Keratinocyte (primary cell): ENCODE measurements around the gene RNPEPL1.

Experiments
- CTCF ChIP-seq, 3 experiments: IDR thresholded peaks in 1 of 3; conservative IDR thresholded peaks in 1 of 3; optimal IDR thresholded peaks in 1 of 3; 2 replicates in 2 of 3; 3 replicates in 1 of 3; pipeline versions ENCODE3 to v1.5.1; 2011; ENCODE audit warnings: low read length in 3 of 3, mild to moderate bottlenecking in 3 of 3, moderate library complexity in 2 of 3, control low read depth in 1 of 3, inconsistent platforms in 1 of 3; ENCODE audit not compliant: insufficient read depth in 2 of 3; ENCODE audit errors: extremely low read depth in 1 of 3
- EZH2 ChIP-seq: IDR thresholded peaks from one replicate; pipeline ENCODE4 v1.6.1; 2012; ENCODE audit warnings: inconsistent platforms, mild to moderate bottlenecking, low read length, moderate library complexity

GRCh38 chr2:240519396-240520129 lies 48.7 kb upstream of the RNPEPL1 start:
- TF ChIP-seq CTCF (optimal IDR thresholded peaks at IDR 0.05 in 1 of 3, IDR thresholded peaks at IDR 0.05 in 1 of 3, conservative IDR thresholded peaks at IDR 0.05 in 1 of 3; ENCODE audit: extremely low read depth in 1 of 3, insufficient read depth in 2 of 3, low read length in 3 of 3) (no peak), EZH2 (no peak)
